ENCODE data around the gene PEAK3. TPM values are rescaled to one million over a fixed set of nuclear protein-coding genes. Genes with fewer than 3 reads are reported as not detected.
A peak's percentile ranks its signal among the peaks of the same experiment; 100 is the strongest.

PEAK3 gene
- total and polyA plus RNA-seq, 9 of the 15 experiments (the other 6 are each of a cell fraction or from before 2014, with no cell fraction given): 0.07 to 0.40 TPM; not detected in 7

GRCh38 chr19:2317756-2318155 is 35.8 kb upstream of the PEAK3 start:
- H3K27ac ChIP-seq (ENCODE audit: extremely low read depth, low read depth, low read length): no peak overlapping the region
- no peak overlapping the region for H3K4me3 ChIP-seq
- no peaks in the 10 kb centered on the region for H4K20me1 ChIP-seq (replicated peaks; ENCODE audit: control insufficient read depth, insufficient read depth, low read length)
- peak overlapping the region in 1 of 2 experiments; percentile 55; a peak in 1 of 4 replicates for H3K9ac ChIP-seq (ENCODE audit: insufficient read depth in 1 of 2, low read depth in 2 of 2, low read length in 2 of 2)
- H3K27me3 ChIP-seq (ENCODE audit: control insufficient read depth in 2 of 2, insufficient read depth in 2 of 2, low read length in 2 of 2): no peaks in the 10 kb centered on the region
- peaks cover 12% of the 10 kb centered on the region; the same call in 1 of the 3 replicates for H3K36me3 ChIP-seq (ENCODE audit: control insufficient read depth, insufficient read depth, low read length)
- 51% methylated on average over 18 of the region's 25 CpGs for WGBS (ENCODE audit: insufficient coverage, low coverage, missing lambda C conversion rate)
- DNase-seq (ENCODE audit: extremely low read depth in 1 of 4, low spot score in 3 of 4): no peak
- CTCF ChIA-PET (ENCODE audit: low intra/inter-chr PET ratio): no interaction called here
- H3K4me2 ChIP-seq (ENCODE audit: insufficient read depth, low read length): no peak overlapping the region
- TF ChIP-seq NFATC3 (IDR thresholded peaks at IDR 0.05) (no peak), THRB (CRISPR knock-in tag; conservative IDR thresholded peaks at IDR 0.05) (no peak), CBX5 (IDR thresholded peaks at IDR 0.05; ENCODE audit: borderline replicate concordance, low read depth) (no peak), IFI16 (CRISPR knock-in tag; IDR thresholded peaks at IDR 0.05) (no peak), NFE2L1 (tag; IDR thresholded peaks at IDR 0.05; ENCODE audit: borderline replicate concordance, low read depth) (no peak), NFYB (IDR thresholded peaks at IDR 0.05; ENCODE audit: extremely low read depth, insufficient read length) (no peak), TAL1 (IDR thresholded peaks at IDR 0.05) (no peak), RUNX1 (IDR thresholded peaks at IDR 0.05; ENCODE audit: low read depth) (no peak), ZNF668 (CRISPR knock-in tag; IDR thresholded peaks at IDR 0.05) (no peak), ZNF583 (CRISPR knock-in tag; IDR thresholded peaks at IDR 0.05) (no peak)
- TF ChIP-seq, protein P1, sequence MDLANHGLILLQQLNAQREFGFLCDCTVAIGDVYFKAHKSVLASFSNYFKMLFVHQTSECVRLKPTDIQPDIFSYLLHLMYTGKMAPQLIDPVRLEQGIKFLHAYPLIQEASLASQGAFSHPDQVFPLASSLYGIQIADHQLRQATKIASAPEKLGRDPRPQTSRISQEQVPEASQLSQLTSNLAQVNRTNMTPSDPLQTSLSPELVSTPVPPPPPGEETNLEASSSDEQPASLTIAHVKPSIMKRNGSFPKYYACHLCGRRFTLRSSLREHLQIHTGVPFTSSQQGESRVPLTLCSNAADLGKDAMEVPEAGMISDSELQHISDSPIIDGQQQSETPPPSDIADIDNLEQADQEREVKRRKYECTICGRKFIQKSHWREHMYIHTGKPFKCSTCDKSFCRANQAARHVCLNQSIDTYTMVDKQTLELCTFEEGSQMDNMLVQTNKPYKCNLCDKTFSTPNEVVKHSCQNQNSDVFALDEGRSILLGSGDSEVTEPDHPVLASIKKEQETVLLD (IDR thresholded peaks at IDR 0.05): no peak
- no peak for FAIRE-seq
- peaks cover 12% of the 10 kb centered on the region for H3K9me3 ChIP-seq (replicated peaks; ENCODE audit: control insufficient read depth, insufficient read depth, low read depth, low read length)
- intact Hi-C loops (cut with micrococcal nuclease) (loop anchor here (5.0 kb wide), 1 partner anchor 40 kb away; no protein-coding TSS in a partner anchor), in situ Hi-C loops (cut with MboI) (loop anchor here (5.0 to 10.0 kb wide), 2 partner anchors 83 to 160 kb away; partner anchors contain the start of genes PLEKHJ1 and SF3A2)
- H3K4me1 ChIP-seq (replicated peaks in 1 of 2; ENCODE audit: control insufficient read depth in 2 of 2, insufficient read depth in 2 of 2, low read length in 2 of 2): peaks cover 3 to 35% of the 10 kb centered on the region in 2 experiments; a peak in 3 of 5 replicates
- no peaks in the 10 kb centered on the region for H3K9me1 ChIP-seq (ENCODE audit: control insufficient read depth, insufficient read depth, low read length)
- POLR2A ChIA-PET: interaction anchor here (0.5 to 4.2 kb wide), 6 partner anchors 10 to 150 kb away, joined by 3 to 13 read pairs (median 4); partner anchors contain the start of genes AMH, LSM7 and SPPL2B
- ATAC-seq: no peak
- 0 out of 2 replicates have a peak overlapping the region, but pooled peaks have one; percentile 20 for H2AFZ ChIP-seq (ENCODE audit: low read depth, low read length)
- H3K79me2 ChIP-seq (ENCODE audit: control insufficient read depth, insufficient read depth, low read length): no peaks in the 10 kb centered on the region
- no TSS peak for BruUV-seq (replicated peaks)
